Endothelial cell (in vitro differentiated cells): ENCODE results near the gene DNMT3A. TPM values are rescaled to one million over a fixed set of nuclear protein-coding genes. Genes with fewer than 3 reads are reported as not detected.

Experiments
- DNase-seq: peaks from one replicate; pipeline ENCODE4 v3.0.0; 2021; ENCODE audit warnings: low spot score
- H3K27ac Mint-ChIP-seq: one replicate; pipeline ENCODE4 v1.8.0; 2021; ENCODE audit warnings: mixed read lengths, inconsistent platforms; ENCODE audit not compliant: unreplicated experiment
- H3K27me3 Mint-ChIP-seq: one replicate; pipeline ENCODE4 v1.8.0; 2021; ENCODE audit warnings: mild to moderate bottlenecking, moderate library complexity, mixed read lengths, inconsistent platforms; ENCODE audit not compliant: unreplicated experiment
- H3K36me3 Mint-ChIP-seq: one replicate; pipeline ENCODE4 v1.8.0; 2021; ENCODE audit warnings: mild to moderate bottlenecking, low read depth, mixed read lengths, inconsistent platforms; ENCODE audit not compliant: unreplicated experiment
- H3K4me1 Mint-ChIP-seq: one replicate; pipeline ENCODE4 v1.8.0; 2021; ENCODE audit warnings: mild to moderate bottlenecking, mixed read lengths, inconsistent platforms; ENCODE audit not compliant: unreplicated experiment
- H3K4me3 Mint-ChIP-seq: one replicate; pipeline ENCODE4 v1.8.0; 2021; ENCODE audit warnings: mild to moderate bottlenecking, mixed read lengths, inconsistent platforms; ENCODE audit not compliant: unreplicated experiment
- H3K9me3 Mint-ChIP-seq: one replicate; pipeline ENCODE4 v1.8.0; 2021; ENCODE audit warnings: mixed read lengths, inconsistent platforms; ENCODE audit not compliant: unreplicated experiment
- CTCF ChIP-seq: fragments of 200-600 bp; sonication (generic); IDR thresholded peaks from one replicate; pipeline ENCODE4 v1.5.0; 2021; ENCODE audit warnings: antibody characterized with exemption; ENCODE audit not compliant: unreplicated experiment
- total RNA-seq: library from RNA; stranded (reverse); fragmentation: NEBNext Ultra II Directional; extraction: Animal tissue kit (Norgen Biotek cat#: 25700); gene quantifications from one replicate; pipeline ENCODE4 v1.2.1, GENCODE V29; 2021; ENCODE audit not compliant: unreplicated experiment

The DNMT3A gene
- total RNA-seq, 1 donor from 2014 or later, result 177 TPM

GRCh38 chr2:25297738-25298137 is 44.0 kb downstream of the DNMT3A start:
- peaks cover 6% of the 10 kb centered on the region for H3K36me3 Mint-ChIP-seq
- DNase-seq, result no peak
- H3K27ac Mint-ChIP-seq, result no peak overlapping the region
- peaks cover 20% of the 10 kb centered on the region for H3K4me1 Mint-ChIP-seq
- no peaks in the 10 kb centered on the region for H3K9me3 Mint-ChIP-seq
- TF ChIP-seq CTCF, result no peak
- no peak overlapping the region for H3K4me3 Mint-ChIP-seq
- peaks cover 9% of the 10 kb centered on the region for H3K27me3 Mint-ChIP-seq

DNA sequence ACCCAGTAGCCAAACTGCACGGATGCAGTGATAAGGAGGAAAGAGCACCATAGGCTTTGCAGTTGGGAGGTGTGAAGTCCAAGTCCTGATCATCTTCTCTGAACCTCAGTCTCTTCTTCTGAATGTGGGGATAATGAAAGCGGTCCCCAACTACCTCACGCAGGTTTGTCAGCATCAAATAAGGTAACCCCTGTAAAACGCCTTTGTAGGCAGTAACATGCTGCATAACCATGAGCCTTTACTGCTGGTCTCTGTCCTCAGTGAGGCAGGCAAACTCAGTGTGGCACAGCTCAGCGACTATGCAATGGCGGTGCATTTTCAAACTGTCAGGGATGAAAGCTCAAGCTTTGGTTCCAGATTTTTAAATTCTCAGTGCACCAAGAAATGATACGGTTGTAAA is 46.1 kb downstream of the DNMT3A start:
- H3K27ac Mint-ChIP-seq, result peak overlapping the region; percentile 65
- H3K4me1 Mint-ChIP-seq, result peaks cover 20% of the 10 kb centered on the region
- no peaks in the 10 kb centered on the region for H3K36me3 Mint-ChIP-seq
- H3K27me3 Mint-ChIP-seq, result peaks cover 12% of the 10 kb centered on the region
- peak overlapping the region; percentile 19 for H3K4me3 Mint-ChIP-seq
- no peak for TF ChIP-seq CTCF
- DNase-seq, result no peak
- H3K9me3 Mint-ChIP-seq, result no peaks in the 10 kb centered on the region

DNA sequence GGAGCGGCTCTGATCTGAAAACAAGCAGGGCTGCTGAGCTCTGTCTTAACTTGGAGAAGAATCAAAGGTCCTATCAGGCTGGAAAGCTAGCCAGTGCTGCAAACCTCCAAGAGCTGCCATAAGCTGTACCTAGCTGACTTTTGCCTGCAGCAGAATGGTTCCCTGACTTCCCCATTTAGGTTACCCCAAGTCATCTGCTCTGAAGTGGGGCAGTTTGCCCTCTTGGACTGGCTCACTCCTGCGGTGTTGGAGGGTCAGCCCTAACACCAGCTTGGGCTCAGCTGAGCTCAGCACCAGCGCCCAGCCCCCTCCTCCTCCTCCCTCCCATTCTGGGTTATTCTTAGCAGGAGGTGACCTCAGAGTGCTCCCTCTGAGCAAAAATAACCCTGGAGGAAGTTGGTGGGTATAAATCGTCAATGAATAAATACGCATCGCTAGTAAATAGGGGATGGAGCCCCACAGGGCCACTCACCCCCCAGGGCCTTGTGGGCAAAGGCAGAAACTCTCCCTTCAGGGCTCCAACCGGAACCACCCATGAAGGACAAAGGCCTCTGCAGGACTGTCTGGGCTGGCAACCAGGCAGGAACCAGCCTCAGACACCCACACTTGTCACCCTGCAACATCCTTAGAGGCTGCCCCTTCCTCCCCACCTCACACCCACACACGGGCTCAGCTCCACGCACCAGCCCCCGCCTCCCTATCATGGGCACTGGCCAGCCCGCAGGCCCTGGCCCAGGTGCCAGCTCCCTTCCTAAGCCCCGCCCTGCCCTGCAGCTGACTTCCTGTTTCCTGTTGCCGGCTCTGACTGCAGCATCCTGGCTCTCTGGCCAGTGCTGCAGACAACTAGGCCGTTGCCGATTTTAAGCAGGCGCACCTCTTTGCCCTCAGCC is 46.9 kb downstream of the DNMT3A start:
- Mint-ChIP-seq H3K27ac (peak overlapping the region; percentile 65), H3K4me3 (peak overlapping the region; percentile 19), H3K36me3 (no peaks in the 10 kb centered on the region), H3K27me3 (peaks cover 12% of the 10 kb centered on the region), H3K4me1 (peaks cover 20% of the 10 kb centered on the region), H3K9me3 (no peaks in the 10 kb centered on the region)
- no peak for TF ChIP-seq CTCF
- peak; percentile 64 for DNase-seq

DNA sequence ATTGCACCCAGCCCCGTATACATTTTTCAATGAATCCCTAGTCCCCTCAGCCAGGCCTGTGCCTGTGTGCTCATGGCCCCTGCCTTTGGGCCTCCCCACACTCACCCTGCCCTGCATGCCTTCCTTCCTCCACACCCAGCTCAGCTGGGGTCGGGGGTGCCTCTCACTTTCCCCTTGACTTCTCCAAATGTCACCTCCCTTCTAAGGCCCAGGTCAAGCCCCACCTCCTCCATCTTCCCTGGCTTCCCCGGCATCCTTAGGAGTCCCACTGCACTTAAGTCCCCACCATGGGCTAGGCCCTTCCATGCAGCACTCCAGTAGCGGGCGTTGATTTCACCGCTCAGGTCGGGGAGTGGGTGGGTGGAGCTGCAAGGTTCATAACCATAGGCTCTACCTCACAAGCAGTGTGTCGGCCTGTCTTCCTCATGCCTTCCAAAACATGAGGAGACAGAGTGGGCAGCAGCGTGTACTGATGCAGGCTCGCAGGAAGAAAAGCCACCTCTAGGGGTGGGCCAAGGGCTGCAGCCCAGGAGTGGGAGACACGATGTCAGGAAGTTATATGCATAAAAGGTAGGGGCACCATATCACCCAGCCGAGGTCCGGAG is 47.7 kb downstream of the DNMT3A start:
- TF ChIP-seq CTCF, result no peak
- Mint-ChIP-seq H3K36me3 (no peaks in the 10 kb centered on the region), H3K9me3 (no peaks in the 10 kb centered on the region), H3K4me1 (peaks cover 20% of the 10 kb centered on the region), H3K27me3 (peaks cover 12% of the 10 kb centered on the region), H3K4me3 (no peak overlapping the region), H3K27ac (no peak overlapping the region)
- DNase-seq, result no peak

DNA sequence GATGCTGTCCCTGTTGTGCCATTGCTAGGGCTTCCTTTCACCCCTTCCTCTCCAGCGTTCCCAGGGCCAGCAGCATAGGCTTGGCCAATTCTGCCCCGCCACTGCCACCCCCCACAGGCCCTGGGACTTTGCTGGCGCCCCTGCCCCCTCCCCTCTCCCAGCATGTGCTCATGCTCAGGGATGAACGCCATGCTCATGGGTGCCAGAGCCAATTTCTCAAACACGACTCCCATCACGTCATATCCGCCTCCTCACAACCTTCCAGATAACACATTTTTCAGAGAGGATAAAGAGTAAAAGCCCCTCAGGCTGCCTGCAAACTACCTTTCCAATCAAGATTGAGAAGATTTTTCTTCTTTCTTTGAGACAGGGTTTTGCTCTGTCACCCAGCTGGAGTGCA is 48.6 kb downstream of the DNMT3A start:
- H3K4me3 Mint-ChIP-seq, result no peak overlapping the region
- H3K9me3 Mint-ChIP-seq, result no peaks in the 10 kb centered on the region
- H3K27me3 Mint-ChIP-seq, result peaks cover 12% of the 10 kb centered on the region
- H3K27ac Mint-ChIP-seq, result no peak overlapping the region
- H3K4me1 Mint-ChIP-seq, result peaks cover 20% of the 10 kb centered on the region
- no peak for TF ChIP-seq CTCF
- DNase-seq, result no peak
- H3K36me3 Mint-ChIP-seq, result no peaks in the 10 kb centered on the region
